ENCODE data around the gene TSC22D4. TPM values are rescaled to one million over a fixed set of nuclear protein-coding genes. Genes with fewer than 3 reads are reported as not detected.

The TSC22D4 gene
- total RNA-seq, 1 experiment from 2014 or later = 14.7 TPM

- no peaks in the 10 kb centered on the region for H3K36me3 ChIP-seq
- H3K4me3 ChIP-seq = no peak overlapping the region
- no peak for DNase-seq
- no peaks in the 10 kb centered on the region for H3K27me3 ChIP-seq
- H3K9me3 ChIP-seq (replicated peaks) = no peaks in the 10 kb centered on the region
- no peaks in the 10 kb centered on the region for H3K4me1 ChIP-seq
- H3K27ac ChIP-seq = no peak overlapping the region
Observed at GRCh38 chr7:100425347-100425746, 53.7 kb downstream of the TSC22D4 start.

- H3K27me3 ChIP-seq = no peaks in the 10 kb centered on the region; the same call in 1 of the 2 replicates
- no peak overlapping the region for H3K27ac ChIP-seq
- H3K4me3 ChIP-seq = no peak overlapping the region
- no peaks in the 10 kb centered on the region for H3K4me1 ChIP-seq
- no peaks in the 10 kb centered on the region for H3K36me3 ChIP-seq
- H3K9me3 ChIP-seq (replicated peaks) = no peaks in the 10 kb centered on the region
- DNase-seq = no peak
Observed at GRCh38 chr7:100423315-100423714, 55.7 kb downstream of the TSC22D4 start.

- no peak overlapping the region for H3K27ac ChIP-seq
- H3K27me3 ChIP-seq = no peaks in the 10 kb centered on the region; the same call in 1 of the 2 replicates
- no peaks in the 10 kb centered on the region for H3K9me3 ChIP-seq (replicated peaks)
- DNase-seq = no peak
- H3K4me3 ChIP-seq = no peak overlapping the region
- H3K4me1 ChIP-seq = no peaks in the 10 kb centered on the region
- H3K36me3 ChIP-seq = no peaks in the 10 kb centered on the region
Observed at GRCh38 chr7:100419660-100420226, 59.3 kb downstream of the TSC22D4 start.

GRCh38 chr7:100418930-100419659 is 59.9 kb downstream of the TSC22D4 start:
- Histone ChIP-seq H3K36me3 (no peaks in the 10 kb centered on the region), H3K4me3 (no peak overlapping the region), H3K27ac (no peak overlapping the region), H3K27me3 (no peaks in the 10 kb centered on the region; the same call in 1 of the 2 replicates), H3K9me3 (replicated peaks) (no peaks in the 10 kb centered on the region), H3K4me1 (no peaks in the 10 kb centered on the region)
- DNase-seq = no peak

Other genes with a start within 250 kb of the TSC22D4 start
- 0.06 TPM in 1 of 2 replicates, not detected in the other for gene SPDYE3, start 171.5 kb downstream of the TSC22D4 start, total RNA-seq (2014; rRNA removed; shearing (Covaris generic))
- 13.3 and 28.0 TPM in 2 replicates for gene PILRB, start 121.1 kb downstream of the TSC22D4 start, total RNA-seq (2014; rRNA removed; shearing (Covaris generic))
- gene PILRA, start 105.7 kb downstream of the TSC22D4 start, total RNA-seq (2014; rRNA removed; shearing (Covaris generic)) = 0.83 TPM in 1 of 2 replicates, not detected in the other
- gene ZCWPW1, start 50.5 kb downstream of the TSC22D4 start, total RNA-seq (2014; rRNA removed; shearing (Covaris generic)) = 1.1 and 1.2 TPM in 2 replicates
- 48.2 and 50.6 TPM in 2 replicates for gene MEPCE, start 49.4 kb downstream of the TSC22D4 start, total RNA-seq (2014; rRNA removed; shearing (Covaris generic))
- gene PPP1R35, start 42.7 kb downstream of the TSC22D4 start, total RNA-seq (2014; rRNA removed; shearing (Covaris generic)) = 11.2 and 11.7 TPM in 2 replicates
- not detected in 2 replicates for gene SPACDR, start 15.0 kb downstream of the TSC22D4 start, total RNA-seq (2014; rRNA removed; shearing (Covaris generic))
- 0.49 and 0.56 TPM in 2 replicates for gene NYAP1, start 4.7 kb upstream of the TSC22D4 start, total RNA-seq (2014; rRNA removed; shearing (Covaris generic))
- gene AGFG2, start 60.0 kb upstream of the TSC22D4 start, total RNA-seq (2014; rRNA removed; shearing (Covaris generic)) = 7.2 and 9.0 TPM in 2 replicates
- 0.30 and 1.2 TPM in 2 replicates for gene SAP25, start 94.7 kb upstream of the TSC22D4 start, total RNA-seq (2014; rRNA removed; shearing (Covaris generic))
- 19.8 and 33.2 TPM in 2 replicates for gene LRCH4, start 106.9 kb upstream of the TSC22D4 start, total RNA-seq (2014; rRNA removed; shearing (Covaris generic))
- gene FBXO24, start 107.1 kb upstream of the TSC22D4 start, total RNA-seq (2014; rRNA removed; shearing (Covaris generic)) = 0.10 TPM in 1 of 2 replicates, not detected in the other
- gene PCOLCE, start 123.1 kb upstream of the TSC22D4 start, total RNA-seq (2014; rRNA removed; shearing (Covaris generic)) = 41.2 and 43.4 TPM in 2 replicates
- gene MOSPD3, start 133.3 kb upstream of the TSC22D4 start, total RNA-seq (2014; rRNA removed; shearing (Covaris generic)) = 13.8 and 13.9 TPM in 2 replicates
- not detected in 2 replicates for gene TFR2, start 162.3 kb upstream of the TSC22D4 start, total RNA-seq (2014; rRNA removed; shearing (Covaris generic))
- gene ACTL6B, start 177.2 kb upstream of the TSC22D4 start, total RNA-seq (2014; rRNA removed; shearing (Covaris generic)) = not detected in 2 replicates
- gene GNB2, start 194.5 kb upstream of the TSC22D4 start, total RNA-seq (2014; rRNA removed; shearing (Covaris generic)) = 105 and 112 TPM in 2 replicates
- 17.8 and 22.6 TPM in 2 replicates for gene GIGYF1, start 215.0 kb upstream of the TSC22D4 start, total RNA-seq (2014; rRNA removed; shearing (Covaris generic))
- 63.9 and 67.9 TPM in 2 replicates for gene POP7, start 226.9 kb upstream of the TSC22D4 start, total RNA-seq (2014; rRNA removed; shearing (Covaris generic))
- not detected in 2 replicates for gene EPO, start 241.3 kb upstream of the TSC22D4 start, total RNA-seq (2014; rRNA removed; shearing (Covaris generic))